Mesenchymal stem cell (in vitro differentiated cells and primary cell): ENCODE results near the gene TAGLN.

Experiments
- DNase-seq: peaks from one replicate; pipeline ENCODE4 v3.0.0-alpha.2; 2013
- H2AFZ ChIP-seq: one replicate; pipeline ENCODE4 v1.6.1; 2013; ENCODE audit warnings: low read depth, mild to moderate bottlenecking, control low read depth, inconsistent platforms, low read length, moderate library complexity
- H2AK5ac ChIP-seq: 2 replicates; pipeline ENCODE4 v1.6.1; 2013; ENCODE audit warnings: low read length, moderate library complexity, mild to moderate bottlenecking, inconsistent platforms; ENCODE audit not compliant: severe bottlenecking
- H2BK120ac ChIP-seq: one replicate; pipeline ENCODE4 v1.6.1; 2013; ENCODE audit warnings: low read depth, mild to moderate bottlenecking, inconsistent platforms, low read length, moderate library complexity
- H2BK12ac ChIP-seq, 2 experiments: one replicate each; pipeline ENCODE4 v1.6.1; 2013; ENCODE audit warnings: inconsistent platforms in 2 of 2, low read length in 2 of 2, mild to moderate bottlenecking in 2 of 2, moderate library complexity in 2 of 2, control low read depth in 1 of 2
- H2BK15ac ChIP-seq: one replicate; pipeline ENCODE4 v1.6.1; 2013; ENCODE audit warnings: mild to moderate bottlenecking, low read depth, inconsistent platforms; ENCODE audit not compliant: poor library complexity, severe bottlenecking
- H2BK5ac ChIP-seq: 2 replicates; pipeline ENCODE4 v1.6.1; 2013; ENCODE audit warnings: low read depth, mild to moderate bottlenecking, low read length, control low read depth, inconsistent platforms; ENCODE audit not compliant: poor library complexity, severe bottlenecking
- H3K14ac ChIP-seq, 2 experiments: one replicate each; pipeline ENCODE4 v1.6.1; 2013; ENCODE audit warnings: inconsistent platforms in 2 of 2, low read length in 2 of 2, control low read depth in 1 of 2, mild to moderate bottlenecking in 1 of 2, moderate library complexity in 1 of 2
- H3K18ac ChIP-seq, 2 experiments: one replicate each; pipeline ENCODE4 v1.6.1; 2013; ENCODE audit warnings: inconsistent platforms in 2 of 2, low read length in 2 of 2, control low read depth in 1 of 2, low read depth in 1 of 2, mild to moderate bottlenecking in 1 of 2
- H3K23ac ChIP-seq, 2 experiments: one replicate each; pipeline ENCODE4 v1.6.1; 2013; ENCODE audit warnings: inconsistent platforms in 2 of 2, low read length in 2 of 2, mild to moderate bottlenecking in 2 of 2, moderate library complexity in 2 of 2, control low read depth in 1 of 2
- H3K27ac ChIP-seq: 2 replicates; pipeline ENCODE4 v1.5.1; 2013; ENCODE audit warnings: mild to moderate bottlenecking, moderate library complexity, low read length, control low read depth, inconsistent platforms; ENCODE audit not compliant: poor library complexity, severe bottlenecking
- H3K27me3 ChIP-seq, 2 experiments: 2 replicates each; pipeline versions ENCODE4 v1.6.1 to v1.7.0; 2013; ENCODE audit warnings: low read length in 2 of 2, mild to moderate bottlenecking in 2 of 2, moderate library complexity in 2 of 2, control low read depth in 1 of 2, inconsistent platforms in 1 of 2; ENCODE audit not compliant: control insufficient read depth in 1 of 2, insufficient read depth in 1 of 2
- H3K36me3 ChIP-seq, 2 experiments: 2 replicates each; pipeline versions ENCODE4 v1.6.1 to v1.7.0; 2013; ENCODE audit warnings: low read length in 2 of 2, control low read depth in 1 of 2, inconsistent platforms in 1 of 2, low read depth in 1 of 2, mild to moderate bottlenecking in 1 of 2; ENCODE audit not compliant: insufficient read depth in 2 of 2, control insufficient read depth in 1 of 2
- H3K4ac ChIP-seq, 2 experiments: one replicate each; pipeline ENCODE4 v1.6.1; 2013; ENCODE audit warnings: inconsistent platforms in 2 of 2, low read length in 2 of 2, mild to moderate bottlenecking in 2 of 2, moderate library complexity in 2 of 2, control low read depth in 1 of 2, low read depth in 1 of 2
- H3K4me1 ChIP-seq: 2 replicates; pipeline ENCODE4 v1.6.1; 2013; ENCODE audit warnings: low read depth, low read length, control low read depth; ENCODE audit not compliant: control insufficient read depth, insufficient read depth
- H3K4me2 ChIP-seq: 2 replicates; pipeline ENCODE4 v1.6.1; 2013; ENCODE audit warnings: low read length, mild to moderate bottlenecking, inconsistent platforms; ENCODE audit not compliant: poor library complexity, severe bottlenecking
- H3K4me3 ChIP-seq, 2 experiments: 2 replicates each; pipeline versions ENCODE4 v1.5.1 to v1.7.0; 2013; ENCODE audit warnings: low read length in 2 of 2, mild to moderate bottlenecking in 2 of 2, control low read depth in 1 of 2, low read depth in 1 of 2; ENCODE audit not compliant: insufficient read depth in 1 of 2
- H3K79me1 ChIP-seq: replicated peaks from 2 replicates; pipeline ENCODE4 v1.6.1; 2013; ENCODE audit warnings: mild to moderate bottlenecking, control low read depth, low read length, inconsistent platforms; ENCODE audit not compliant: poor library complexity, severe bottlenecking
- H3K9ac ChIP-seq: 2 replicates; pipeline ENCODE4 v1.7.0; 2013; ENCODE audit warnings: mild to moderate bottlenecking, low read length, moderate library complexity
- H3K9me3 ChIP-seq: 2 replicates; pipeline ENCODE4 v1.7.0; 2013; ENCODE audit warnings: mild to moderate bottlenecking, low read length; ENCODE audit not compliant: control insufficient read depth
- H4K8ac ChIP-seq: one replicate; pipeline ENCODE4 v1.6.1; 2013; ENCODE audit warnings: inconsistent platforms, mild to moderate bottlenecking, low read length, moderate library complexity
- H4K91ac ChIP-seq: one replicate; pipeline ENCODE4 v1.6.1; 2013; ENCODE audit warnings: mild to moderate bottlenecking, low read length, inconsistent platforms
- WGBS: methylation state at CpG from one replicate; pipeline ENCODE4 v1.1.7; 2013; ENCODE audit warnings: mixed read lengths; 5-methylcytosine and 5-hydroxymethylcytosine counted together

TAGLN gene

GRCh38 chr11:117220568-117220967, 21.4 kb downstream of the TAGLN start:
- no peak overlapping the region for H3K4ac ChIP-seq
- H3K23ac ChIP-seq, result no peak overlapping the region
- 96% methylated on average over 9 of the region's 9 CpGs for WGBS
- H2AFZ ChIP-seq, result no peak overlapping the region
- no peak overlapping the region for H2BK5ac ChIP-seq
- no peaks in the 10 kb centered on the region for H3K9me3 ChIP-seq
- H3K9ac ChIP-seq, result peak overlapping the region; percentile 51
- no peaks in the 10 kb centered on the region for H3K27me3 ChIP-seq
- no peak overlapping the region for H3K4me2 ChIP-seq
- no peak for DNase-seq
- no peak overlapping the region for H2BK12ac ChIP-seq
- no peak overlapping the region for H4K91ac ChIP-seq
- no peak overlapping the region for H3K18ac ChIP-seq
- H4K8ac ChIP-seq, result no peak overlapping the region
- no peak overlapping the region for H3K14ac ChIP-seq
- no peak overlapping the region for H2BK120ac ChIP-seq
- H3K27ac ChIP-seq, result no peak overlapping the region
- peaks cover 67 to 74% of the 10 kb centered on the region in 2 experiments for H3K36me3 ChIP-seq
- peaks cover 8% of the 10 kb centered on the region for H3K4me1 ChIP-seq
- H3K79me1 ChIP-seq, result peaks cover 7% of the 10 kb centered on the region
- H2AK5ac ChIP-seq, result no peak overlapping the region
- H3K4me3 ChIP-seq, result peak overlapping the region in 1 of 2 experiments; percentile 2
- H2BK15ac ChIP-seq, result no peak overlapping the region

- Histone ChIP-seq H3K23ac (no peak overlapping the region), H3K4ac (no peak overlapping the region), H2BK12ac (no peak overlapping the region), H3K4me3 (no peak overlapping the region), H3K79me1 (peaks cover 7% of the 10 kb centered on the region), H2BK5ac (no peak overlapping the region), H3K9ac (peak overlapping the region; percentile 51), H3K4me1 (peaks cover 8% of the 10 kb centered on the region), H3K14ac (no peak overlapping the region), H3K27me3 (no peaks in the 10 kb centered on the region), H3K4me2 (no peak overlapping the region), H3K27ac (no peak overlapping the region), H3K36me3 (peaks cover 67 to 72% of the 10 kb centered on the region in 2 experiments), H4K8ac (no peak overlapping the region), H2AK5ac (no peak overlapping the region), H3K18ac (peak overlapping the region in 1 of 2 experiments; percentile 1), H2AFZ (no peak overlapping the region), H4K91ac (no peak overlapping the region), H2BK15ac (no peak overlapping the region), H2BK120ac (no peak overlapping the region), H3K9me3 (no peaks in the 10 kb centered on the region)
- WGBS, result 86% methylated on average over 7 of the region's 7 CpGs
- DNase-seq, result no peak
Measured at GRCh38 chr11:117220999-117221774, 22.0 kb downstream of the TAGLN start.

GRCh38 chr11:117221775-117222517, 22.8 kb downstream of the TAGLN start:
- H3K23ac ChIP-seq, result no peak overlapping the region
- no peak overlapping the region for H2BK120ac ChIP-seq
- H3K4me2 ChIP-seq, result no peak overlapping the region
- H3K79me1 ChIP-seq, result peaks cover 7% of the 10 kb centered on the region
- no peak overlapping the region for H3K27ac ChIP-seq
- peak overlapping the region in 1 of 2 experiments; percentile 1 for H3K18ac ChIP-seq
- H2AFZ ChIP-seq, result no peak overlapping the region
- no peaks in the 10 kb centered on the region for H3K9me3 ChIP-seq
- no peaks in the 10 kb centered on the region for H3K27me3 ChIP-seq
- H3K4ac ChIP-seq, result no peak overlapping the region
- H3K14ac ChIP-seq, result no peak overlapping the region
- no peak overlapping the region for H2BK15ac ChIP-seq
- no peak overlapping the region for H4K8ac ChIP-seq
- H2BK5ac ChIP-seq, result no peak overlapping the region
- H4K91ac ChIP-seq, result no peak overlapping the region
- H3K4me1 ChIP-seq, result peaks cover 8% of the 10 kb centered on the region
- H2AK5ac ChIP-seq, result no peak overlapping the region
- peaks cover 72% of the 10 kb centered on the region in 2 experiments for H3K36me3 ChIP-seq
- no peak overlapping the region for H2BK12ac ChIP-seq
- peak overlapping the region; percentile 51 for H3K9ac ChIP-seq
- no peak for DNase-seq
- H3K4me3 ChIP-seq, result peak overlapping the region in 1 of 2 experiments; percentile 27
- WGBS, result 89% methylated on average over 6 of the region's 7 CpGs

- 98% methylated on average over 14 of the region's 14 CpGs for WGBS
- Histone ChIP-seq H3K23ac (no peak overlapping the region), H2BK120ac (no peak overlapping the region)
Measured at GRCh38 chr11:117222991-117223740, 24.0 kb downstream of the TAGLN start.

More at GRCh38 chr11:117222991-117223740, 24.0 kb downstream of the TAGLN start:
- H3K79me1 ChIP-seq, result peaks cover 12% of the 10 kb centered on the region
- no peak overlapping the region for H3K14ac ChIP-seq
- no peak overlapping the region for H2BK5ac ChIP-seq
- no peak overlapping the region for H3K9ac ChIP-seq
- no peak overlapping the region for H2BK12ac ChIP-seq
- H4K91ac ChIP-seq, result no peak overlapping the region
- DNase-seq, result no peak
- no peak overlapping the region for H4K8ac ChIP-seq
- H2AFZ ChIP-seq, result no peak overlapping the region
- H3K27me3 ChIP-seq, result no peaks in the 10 kb centered on the region
- peaks cover 71 to 75% of the 10 kb centered on the region in 2 experiments for H3K36me3 ChIP-seq
- H2AK5ac ChIP-seq, result no peak overlapping the region
- H3K4me3 ChIP-seq, result no peak overlapping the region
- no peak overlapping the region for H3K18ac ChIP-seq
- no peak overlapping the region for H3K4ac ChIP-seq
- H2BK15ac ChIP-seq, result no peak overlapping the region
- H3K9me3 ChIP-seq, result no peaks in the 10 kb centered on the region
- peaks cover 7% of the 10 kb centered on the region for H3K4me1 ChIP-seq
- no peak overlapping the region for H3K27ac ChIP-seq
- H3K4me2 ChIP-seq, result no peak overlapping the region
